ENCODE results near the gene COL4A6. TPM values are rescaled to one million over a fixed set of nuclear protein-coding genes. Genes with fewer than 3 reads are reported as not detected.

The COL4A6 gene
- total RNA-seq, 1 experiment from 2014 or later, result 0.28 TPM

GRCh38 chrX:108323751-108324150, 114.5 kb downstream of the COL4A6 start:
- in situ Hi-C loops (cut with HindIII; ENCODE audit: low pct_unique_long_range_greater_than_20kb, low sequenced_read_pairs) (no loop called here), intact Hi-C loops (cut with micrococcal nuclease; ENCODE audit: unreplicated experiment) (no loop called here)
- Histone ChIP-seq H3K27me3 (ENCODE audit: control insufficient read depth, insufficient read depth, low read length) (no peaks in the 10 kb centered on the region), H3K9me3 (ENCODE audit: control insufficient read depth, insufficient read depth, low read depth, low read length) (no peaks in the 10 kb centered on the region), H3K27ac (ENCODE audit: low read length) (no peak overlapping the region), H3K4me3 (ENCODE audit: low read depth in 2 of 2, low read length in 2 of 2) (no peak overlapping the region), H3K4me1 (ENCODE audit: control insufficient read depth, insufficient read depth, low read length) (no peaks in the 10 kb centered on the region), H3K36me3 (ENCODE audit: control insufficient read depth, insufficient read depth, low read length) (no peaks in the 10 kb centered on the region)
- POLR2A ChIA-PET, result no interaction called here
- no peak for ATAC-seq
- no peak for DNase-seq (ENCODE audit: low read depth, low spot score)
- CTCF ChIA-PET, result no interaction called here
- TF ChIP-seq SIN3A (IDR thresholded peaks at IDR 0.05; ENCODE audit: borderline replicate concordance, insufficient read depth, low read depth, low read length), result no peak
- TF ChIP-seq POLR2AphosphoS5 (IDR thresholded peaks at IDR 0.05; ENCODE audit: low read depth, low read length), result no peak
- TF ChIP-seq, protein P1, sequence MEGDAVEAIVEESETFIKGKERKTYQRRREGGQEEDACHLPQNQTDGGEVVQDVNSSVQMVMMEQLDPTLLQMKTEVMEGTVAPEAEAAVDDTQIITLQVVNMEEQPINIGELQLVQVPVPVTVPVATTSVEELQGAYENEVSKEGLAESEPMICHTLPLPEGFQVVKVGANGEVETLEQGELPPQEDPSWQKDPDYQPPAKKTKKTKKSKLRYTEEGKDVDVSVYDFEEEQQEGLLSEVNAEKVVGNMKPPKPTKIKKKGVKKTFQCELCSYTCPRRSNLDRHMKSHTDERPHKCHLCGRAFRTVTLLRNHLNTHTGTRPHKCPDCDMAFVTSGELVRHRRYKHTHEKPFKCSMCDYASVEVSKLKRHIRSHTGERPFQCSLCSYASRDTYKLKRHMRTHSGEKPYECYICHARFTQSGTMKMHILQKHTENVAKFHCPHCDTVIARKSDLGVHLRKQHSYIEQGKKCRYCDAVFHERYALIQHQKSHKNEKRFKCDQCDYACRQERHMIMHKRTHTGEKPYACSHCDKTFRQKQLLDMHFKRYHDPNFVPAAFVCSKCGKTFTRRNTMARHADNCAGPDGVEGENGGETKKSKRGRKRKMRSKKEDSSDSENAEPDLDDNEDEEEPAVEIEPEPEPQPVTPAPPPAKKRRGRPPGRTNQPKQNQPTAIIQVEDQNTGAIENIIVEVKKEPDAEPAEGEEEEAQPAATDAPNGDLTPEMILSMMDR (IDR thresholded peaks at IDR 0.05), result no peak
- no peak for TF ChIP-seq TCF7L2 (IDR thresholded peaks at IDR 0.05; ENCODE audit: low read depth, low read length)
- TF ChIP-seq REST (IDR thresholded peaks at IDR 0.05; ENCODE audit: insufficient read depth in 1 of 2, low read depth in 2 of 2, low read length in 1 of 2), result no peak
- BruUV-seq (replicated peaks), result no TSS peak

- Histone ChIP-seq H3K27me3 (ENCODE audit: control insufficient read depth, insufficient read depth, low read length) (no peaks in the 10 kb centered on the region), H3K27ac (ENCODE audit: low read length) (no peak overlapping the region), H3K36me3 (ENCODE audit: control insufficient read depth, insufficient read depth, low read length) (no peaks in the 10 kb centered on the region), H3K9me3 (ENCODE audit: control insufficient read depth, insufficient read depth, low read depth, low read length) (no peaks in the 10 kb centered on the region), H3K4me3 (ENCODE audit: low read depth in 2 of 2, low read length in 2 of 2) (no peak overlapping the region), H3K4me1 (ENCODE audit: control insufficient read depth, insufficient read depth, low read length) (no peaks in the 10 kb centered on the region)
- TF ChIP-seq POLR2AphosphoS5 (IDR thresholded peaks at IDR 0.05; ENCODE audit: low read depth, low read length) (no peak), REST (IDR thresholded peaks at IDR 0.05; ENCODE audit: insufficient read depth in 1 of 2, low read depth in 2 of 2, low read length in 1 of 2) (no peak), TCF7L2 (IDR thresholded peaks at IDR 0.05; ENCODE audit: low read depth, low read length) (no peak), SIN3A (IDR thresholded peaks at IDR 0.05; ENCODE audit: borderline replicate concordance, insufficient read depth, low read depth, low read length) (no peak)
- TF ChIP-seq, protein P1 (IDR thresholded peaks at IDR 0.05), result no peak
- DNase-seq (ENCODE audit: low read depth, low spot score), result no peak
- ChIA-PET POLR2A (no interaction called here), CTCF (no interaction called here)
- in situ Hi-C loops (cut with HindIII; ENCODE audit: low pct_unique_long_range_greater_than_20kb, low sequenced_read_pairs) (no loop called here), intact Hi-C loops (cut with micrococcal nuclease; ENCODE audit: unreplicated experiment) (no loop called here)
- no peak for ATAC-seq
- BruUV-seq (replicated peaks), result no TSS peak
Measured at GRCh38 chrX:108322234-108322633, 116.0 kb downstream of the COL4A6 start.
